ENCODE measurements around the gene GTF2E1.

DNA sequence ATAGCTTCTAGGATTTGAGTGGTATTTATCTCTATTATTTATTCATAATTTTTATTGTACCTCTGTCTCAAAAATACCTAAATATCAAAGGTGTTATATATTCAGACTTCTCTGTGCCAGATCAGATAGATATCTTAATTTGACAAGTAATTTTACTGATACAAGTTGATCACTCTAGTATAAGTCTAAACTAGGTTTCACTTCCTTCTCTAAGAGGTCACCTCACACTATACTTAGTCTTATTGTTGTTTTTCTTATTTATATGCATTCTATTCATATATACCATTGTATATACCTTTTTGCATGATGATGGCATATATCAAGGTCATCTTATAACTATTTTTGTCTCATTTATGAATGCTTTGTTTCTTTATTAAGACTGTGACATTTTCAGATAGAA, 34.1 kb upstream of the GTF2E1 start:
- TF ChIP-seq EZH2 (IDR thresholded peaks at IDR 0.05; ENCODE audit: low read length, missing control alignments) (no peak), CTCF (conservative IDR thresholded peaks at IDR 0.05 in 1 of 2, IDR thresholded peaks at IDR 0.05 in 1 of 2; ENCODE audit: low read depth in 1 of 2, low read length in 2 of 2) (no peak)

Measured in fibroblast of lung (primary cell).